ENCODE results near the gene DDX24.

The DDX24 gene

DNA sequence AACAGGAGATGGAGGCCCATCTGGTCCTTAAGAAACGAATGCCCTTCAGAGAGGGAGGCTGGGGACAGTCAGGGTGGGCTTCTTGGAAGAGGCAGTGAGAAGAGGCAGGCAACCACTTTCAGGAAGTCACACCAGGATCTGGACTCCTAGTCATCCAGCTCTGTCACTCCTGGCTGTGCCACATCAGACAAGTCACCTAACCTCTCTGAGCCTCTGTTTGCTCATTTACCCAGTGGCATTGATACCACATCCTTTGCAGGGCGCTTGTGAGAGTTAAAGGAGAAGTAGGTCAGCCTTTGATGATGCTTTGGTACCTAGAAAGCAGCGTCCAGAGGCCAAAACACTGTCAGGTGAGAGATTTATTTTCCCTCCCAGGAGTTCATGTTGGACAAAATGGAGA is 72.8 kb downstream of the DDX24 start:
- TF ChIP-seq, protein P1, sequence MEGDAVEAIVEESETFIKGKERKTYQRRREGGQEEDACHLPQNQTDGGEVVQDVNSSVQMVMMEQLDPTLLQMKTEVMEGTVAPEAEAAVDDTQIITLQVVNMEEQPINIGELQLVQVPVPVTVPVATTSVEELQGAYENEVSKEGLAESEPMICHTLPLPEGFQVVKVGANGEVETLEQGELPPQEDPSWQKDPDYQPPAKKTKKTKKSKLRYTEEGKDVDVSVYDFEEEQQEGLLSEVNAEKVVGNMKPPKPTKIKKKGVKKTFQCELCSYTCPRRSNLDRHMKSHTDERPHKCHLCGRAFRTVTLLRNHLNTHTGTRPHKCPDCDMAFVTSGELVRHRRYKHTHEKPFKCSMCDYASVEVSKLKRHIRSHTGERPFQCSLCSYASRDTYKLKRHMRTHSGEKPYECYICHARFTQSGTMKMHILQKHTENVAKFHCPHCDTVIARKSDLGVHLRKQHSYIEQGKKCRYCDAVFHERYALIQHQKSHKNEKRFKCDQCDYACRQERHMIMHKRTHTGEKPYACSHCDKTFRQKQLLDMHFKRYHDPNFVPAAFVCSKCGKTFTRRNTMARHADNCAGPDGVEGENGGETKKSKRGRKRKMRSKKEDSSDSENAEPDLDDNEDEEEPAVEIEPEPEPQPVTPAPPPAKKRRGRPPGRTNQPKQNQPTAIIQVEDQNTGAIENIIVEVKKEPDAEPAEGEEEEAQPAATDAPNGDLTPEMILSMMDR (IDR thresholded peaks at IDR 0.05): no peak

DNA sequence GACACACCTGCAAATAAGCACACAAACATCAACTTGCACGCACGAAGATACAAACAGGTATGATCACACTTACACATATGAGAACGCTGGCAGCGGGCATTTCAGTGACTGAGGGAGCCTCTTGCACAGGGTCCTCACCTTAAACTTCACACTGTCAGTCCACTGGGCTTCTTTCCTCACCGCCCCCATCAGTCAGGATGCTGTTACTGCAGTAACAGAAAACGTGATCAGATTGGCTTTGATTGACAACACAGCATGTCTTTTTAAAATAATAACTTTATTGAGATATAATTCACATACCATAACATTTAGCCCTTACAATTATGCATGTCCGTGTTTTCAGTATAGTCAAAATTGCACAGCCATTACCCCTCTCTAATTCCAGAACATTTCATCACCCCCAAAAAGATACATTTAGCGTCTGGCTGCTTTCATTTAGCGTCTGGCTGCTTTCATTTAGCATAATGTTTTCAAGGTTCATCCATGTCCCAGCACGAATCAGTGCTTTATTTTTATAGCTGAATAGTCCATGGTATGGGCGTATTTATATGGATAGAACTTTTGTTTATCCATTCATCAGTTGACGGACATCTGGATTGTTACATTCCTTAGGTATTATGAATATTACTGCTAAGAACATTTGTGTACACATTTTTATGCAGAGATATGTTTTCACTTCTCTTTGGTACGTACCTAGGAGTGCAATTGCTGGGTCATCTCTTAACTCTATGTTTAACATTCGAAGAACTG is 75.5 kb downstream of the DDX24 start:
- TF ChIP-seq, protein P1 (IDR thresholded peaks at IDR 0.05): peak; percentile 45

DNA sequence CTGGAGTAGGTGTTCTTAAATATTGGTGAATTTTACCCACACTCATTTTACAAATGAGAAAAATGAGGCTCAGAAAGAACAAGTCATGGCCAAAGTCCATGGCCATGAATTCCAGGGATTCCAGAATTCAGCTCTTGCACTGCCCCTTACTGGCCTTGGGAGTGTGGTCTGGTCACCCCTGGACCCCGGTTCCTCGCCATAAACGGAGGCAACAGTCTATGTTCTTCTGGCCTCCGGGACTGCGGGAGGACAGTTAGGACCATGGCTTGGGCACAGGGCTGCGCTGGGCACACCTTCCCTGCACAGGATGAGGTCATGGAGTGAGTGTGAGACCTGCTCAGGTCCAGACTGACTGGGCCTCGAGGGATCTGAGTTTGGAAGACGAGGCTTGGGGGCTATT is 77.0 kb downstream of the DDX24 start:
- TF ChIP-seq, protein P1 (IDR thresholded peaks at IDR 0.05): no peak

- TF ChIP-seq, protein P1 (IDR thresholded peaks at IDR 0.05): no peak
Measured at GRCh38 chr14:94003397-94003796, 77.6 kb downstream of the DDX24 start.

- TF ChIP-seq, protein P1 (IDR thresholded peaks at IDR 0.05): peak; percentile 98
Measured at GRCh38 chr14:94001501-94002396, 79.3 kb downstream of the DDX24 start.

DNA sequence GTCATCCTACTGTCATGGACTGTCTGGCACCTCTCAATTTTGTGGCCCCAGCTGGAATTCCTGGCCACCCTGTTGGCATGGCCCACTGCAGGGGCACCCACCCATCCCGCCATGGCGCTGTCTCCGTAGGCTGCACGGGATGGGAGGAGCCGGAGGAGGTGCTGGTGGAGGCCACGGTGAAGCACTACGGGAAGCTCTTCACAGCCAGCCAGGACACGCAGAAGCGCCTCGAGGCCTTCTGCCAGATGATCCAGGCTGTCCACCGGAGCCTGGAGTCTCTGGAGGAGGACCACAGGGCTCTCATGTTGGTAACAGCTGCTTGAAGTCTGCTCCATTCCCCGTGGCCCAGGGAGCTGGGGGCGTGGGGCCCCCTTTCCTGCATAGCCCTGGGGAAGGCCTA is 80.0 kb downstream of the DDX24 start:
- TF ChIP-seq, protein P1 (IDR thresholded peaks at IDR 0.05): no peak

- TF ChIP-seq, protein P1 (IDR thresholded peaks at IDR 0.05): no peak
Measured at GRCh38 chr14:94000267-94000666, 80.7 kb downstream of the DDX24 start.

Data from LNCAP (cell line).